OCI-M1 (cell line): ENCODE data around the gene PRPH2.
"Not testable (repeated sequence)": the region's sequence is repeated elsewhere in the genome, so short reads cannot be mapped to it uniquely, and the experiment has no call there.

Source experiments
- DNase-seq: peaks from one replicate; lab custom pipeline; 2025; lab: John Stamatoyannopoulos, UW

Gene PRPH2

GRCh38 chr6:42742116-42742894 lies 19.9 kb upstream of the PRPH2 start:
- DNase-seq: peak; percentile 33

- no peak for DNase-seq
Measured at GRCh38 chr6:42740725-42741124, 18.3 kb upstream of the PRPH2 start.

GRCh38 chr6:42735976-42736375 lies 13.6 kb upstream of the PRPH2 start:
- DNase-seq: no peak

- DNase-seq: peak; percentile 52
Measured at GRCh38 chr6:42733867-42734481, 11.6 kb upstream of the PRPH2 start.

GRCh38 chr6:42729731-42730130 lies 7.3 kb upstream of the PRPH2 start:
- peak; percentile 18 for DNase-seq

GRCh38 chr6:42727627-42728026 lies 5.2 kb upstream of the PRPH2 start:
- no peak for DNase-seq

- no peak for DNase-seq
Measured at GRCh38 chr6:42727087-42727611, 4.8 kb upstream of the PRPH2 start.

GRCh38 chr6:42726485-42727086 lies 4.2 kb upstream of the PRPH2 start:
- DNase-seq: peak; percentile 91

GRCh38 chr6:42726026-42726425 lies 3.6 kb upstream of the PRPH2 start:
- DNase-seq: no peak

- no peak for DNase-seq
Measured at GRCh38 chr6:42724825-42725224, 2.4 kb upstream of the PRPH2 start.

GRCh38 chr6:42720739-42721138 lies 1.7 kb downstream of the PRPH2 start:
- DNase-seq: no peak

GRCh38 chr6:42715871-42716270 lies 6.5 kb downstream of the PRPH2 start:
- DNase-seq: no peak

- peak; percentile 46 for DNase-seq
Measured at GRCh38 chr6:42714098-42714761, 8.2 kb downstream of the PRPH2 start.

- DNase-seq: no peak
Measured at GRCh38 chr6:42711930-42712329, 10.5 kb downstream of the PRPH2 start.

GRCh38 chr6:42710316-42710715 lies 12.1 kb downstream of the PRPH2 start:
- DNase-seq: no peak

GRCh38 chr6:42709871-42710270 lies 12.5 kb downstream of the PRPH2 start:
- DNase-seq: no peak

- no peak for DNase-seq
Measured at GRCh38 chr6:42708096-42708495, 14.3 kb downstream of the PRPH2 start.

- DNase-seq: no peak
Measured at GRCh38 chr6:42707595-42707994, 14.8 kb downstream of the PRPH2 start.

- DNase-seq: no peak
Measured at GRCh38 chr6:42704937-42705374, 17.4 kb downstream of the PRPH2 start.

GRCh38 chr6:42704251-42704936 lies 18.0 kb downstream of the PRPH2 start:
- DNase-seq: no peak

- DNase-seq: not testable (repeated sequence)
Measured at GRCh38 chr6:42702786-42703185, 19.6 kb downstream of the PRPH2 start.

- no peak for DNase-seq
Measured at GRCh38 chr6:42702200-42702599, 20.2 kb downstream of the PRPH2 start.
